Measurements from ENCODE around the gene DDX47. TPM values are rescaled to one million over a fixed set of nuclear protein-coding genes. Genes with fewer than 3 reads are reported as not detected.
"Not testable (repeated sequence)": the region's sequence is repeated elsewhere in the genome, so short reads cannot be mapped to it uniquely, and the experiment has no call there.

The DDX47 gene
- total RNA-seq, 2 donors from 2014 or later = 135 to 141 TPM

DNA sequence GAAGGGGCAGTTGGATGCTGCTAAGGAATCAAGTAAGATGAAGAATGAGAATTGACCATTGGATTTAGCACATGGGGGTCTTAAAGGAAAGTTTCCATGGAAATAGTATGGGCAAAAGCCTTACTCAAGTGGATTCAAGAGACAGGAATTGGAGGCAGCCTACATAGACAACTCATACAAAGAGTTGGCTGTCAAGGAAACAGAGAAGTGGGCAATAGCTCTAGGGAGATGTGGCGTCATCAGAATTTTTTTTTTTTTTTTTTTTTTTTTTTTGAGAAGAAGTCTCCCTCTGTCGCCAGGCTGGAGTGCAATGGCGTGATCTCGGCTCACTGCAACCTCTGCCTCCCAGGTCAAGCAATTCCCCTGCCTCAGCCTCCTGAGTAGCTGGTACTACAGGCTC, 11.5 kb upstream of the DDX47 start:
- not testable (repeated sequence) for H3K36me3 Mint-ChIP-seq (ENCODE audit: low read depth); ATAC-seq; H3K27me3 Mint-ChIP-seq; H3K4me3 Mint-ChIP-seq; H3K9me3 ChIP-seq (ENCODE audit: control insufficient read depth, low read length, poor library complexity, severe bottlenecking); DNase-seq
- peaks cover 32% of the 10 kb centered on the region for H3K4me1 Mint-ChIP-seq
- peak overlapping the region; percentile 83 for H3K27ac Mint-ChIP-seq

- ATAC-seq (peak; percentile 49), DNase-seq (no peak)
- H3K4me1 Mint-ChIP-seq = peaks cover 40% of the 10 kb centered on the region
Observed at GRCh38 chr12:12803186-12803585, 10.0 kb upstream of the DDX47 start.

DNA sequence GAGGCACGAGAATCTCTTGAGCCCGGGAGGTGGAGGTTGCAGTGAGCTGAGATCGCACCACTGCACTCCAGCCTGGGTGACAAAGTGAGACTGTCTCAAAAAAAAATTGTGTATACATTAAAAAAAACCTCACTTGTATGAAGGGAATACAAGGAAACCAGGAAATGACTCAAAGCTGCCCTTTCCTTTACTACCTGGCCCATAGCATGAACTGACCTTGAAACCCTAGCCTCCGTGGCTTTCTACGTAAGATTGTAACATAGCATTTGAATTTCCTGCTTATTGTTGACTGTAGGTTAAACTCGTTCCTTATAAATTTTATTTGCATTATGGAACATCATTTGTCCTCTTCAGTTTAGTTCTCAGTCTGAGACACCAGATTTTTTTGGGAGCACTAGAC, 9.1 kb upstream of the DDX47 start:
- ATAC-seq = no peak
- Mint-ChIP-seq H3K4me1 (peaks cover 48% of the 10 kb centered on the region), H3K27me3 (no peaks in the 10 kb centered on the region), H3K27ac (peak overlapping the region; percentile 99), H3K4me3 (no peak overlapping the region), H3K36me3 (ENCODE audit: low read depth) (no peaks in the 10 kb centered on the region)
- no peak for DNase-seq
- H3K9me3 ChIP-seq (ENCODE audit: control insufficient read depth, low read length, poor library complexity, severe bottlenecking) = no peaks in the 10 kb centered on the region

More at GRCh38 chr12:12803186-12803585, 10.0 kb upstream of the DDX47 start:
- H3K9me3 ChIP-seq (ENCODE audit: control insufficient read depth, low read length, poor library complexity, severe bottlenecking) = no peaks in the 10 kb centered on the region
- peak overlapping the region; percentile 99 for H3K27ac Mint-ChIP-seq
- H3K4me3 Mint-ChIP-seq = no peak overlapping the region
- H3K27me3 Mint-ChIP-seq = no peaks in the 10 kb centered on the region
- no peaks in the 10 kb centered on the region for H3K36me3 Mint-ChIP-seq (ENCODE audit: low read depth)

DNA sequence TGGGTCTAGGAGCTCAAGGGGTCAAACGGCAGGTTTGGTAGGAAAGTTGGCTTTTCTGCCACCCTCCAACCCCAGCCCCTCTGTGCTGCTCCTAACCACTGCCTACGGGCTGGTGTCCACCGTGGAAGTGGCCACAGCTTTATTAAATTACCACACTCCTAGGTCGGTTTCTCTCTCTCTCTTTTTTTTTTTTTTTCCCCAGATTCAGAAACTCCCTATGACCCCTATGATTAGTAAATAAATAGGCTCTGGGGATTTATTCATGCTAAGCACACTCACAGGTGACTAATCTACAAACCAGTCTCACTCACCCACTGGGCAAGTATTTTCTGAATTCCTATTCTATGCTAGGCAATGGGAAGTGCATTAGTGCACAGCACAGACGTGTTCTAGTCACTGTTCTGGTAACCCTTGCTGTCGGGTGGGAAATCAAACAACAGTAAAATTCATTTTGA, 8.7 kb upstream of the DDX47 start:
- no peaks in the 10 kb centered on the region for H3K9me3 ChIP-seq (ENCODE audit: control insufficient read depth, low read length, poor library complexity, severe bottlenecking)
- H3K27ac Mint-ChIP-seq = peak overlapping the region; percentile 99
- no peak for DNase-seq
- no peaks in the 10 kb centered on the region for H3K36me3 Mint-ChIP-seq (ENCODE audit: low read depth)
- no peak for ATAC-seq
- no peak overlapping the region for H3K4me3 Mint-ChIP-seq
- no peaks in the 10 kb centered on the region for H3K27me3 Mint-ChIP-seq
- peaks cover 49% of the 10 kb centered on the region for H3K4me1 Mint-ChIP-seq

DNA sequence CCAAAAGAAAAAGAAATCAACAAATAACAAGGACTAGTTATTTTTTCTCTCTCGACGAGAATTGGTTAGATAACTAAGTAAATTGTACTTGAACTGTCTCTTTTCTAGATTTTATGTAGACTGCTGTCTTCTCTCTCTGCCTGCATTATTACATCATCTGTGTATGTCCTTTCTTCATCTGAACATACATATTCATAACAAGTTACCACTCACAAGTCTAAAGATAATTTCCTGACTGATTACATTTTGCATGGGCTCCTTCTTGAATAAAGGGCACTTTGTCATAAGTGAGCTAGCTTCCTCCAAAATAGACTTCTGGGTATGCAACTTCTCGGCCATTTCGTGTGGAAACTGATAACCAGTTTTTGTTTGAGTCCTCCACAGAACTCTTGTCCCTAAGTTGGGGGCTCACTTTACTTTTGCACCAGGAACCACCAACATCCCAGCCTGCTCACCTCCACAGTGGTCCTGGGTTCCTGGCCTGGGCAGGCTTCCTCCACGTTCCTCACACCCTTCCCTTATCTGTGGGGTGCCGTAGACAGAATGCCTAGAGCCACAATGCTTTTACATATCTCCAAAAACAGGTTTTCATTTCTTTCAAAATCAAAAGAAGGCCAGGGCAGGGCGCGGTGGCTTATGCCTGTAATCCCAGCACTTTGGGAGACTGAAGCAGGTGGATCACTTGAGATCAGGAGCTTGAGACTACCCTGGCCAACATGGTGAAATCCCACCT, 6.2 kb upstream of the DDX47 start:
- ATAC-seq = no peak
- Mint-ChIP-seq H3K36me3 (ENCODE audit: low read depth) (no peaks in the 10 kb centered on the region), H3K27ac (peak overlapping the region; percentile 99), H3K4me3 (no peak overlapping the region), H3K4me1 (peaks cover 46% of the 10 kb centered on the region), H3K27me3 (no peaks in the 10 kb centered on the region)
- no peaks in the 10 kb centered on the region for H3K9me3 ChIP-seq (ENCODE audit: control insufficient read depth, low read length, poor library complexity, severe bottlenecking)
- DNase-seq = no peak

GRCh38 chr12:12807517-12807903, 5.6 kb upstream of the DDX47 start:
- DNase-seq; H3K9me3 ChIP-seq (ENCODE audit: control insufficient read depth, low read length, poor library complexity, severe bottlenecking); H3K4me3 Mint-ChIP-seq; ATAC-seq; H3K36me3 Mint-ChIP-seq (ENCODE audit: low read depth); H3K27me3 Mint-ChIP-seq: not testable (repeated sequence)
- Mint-ChIP-seq H3K27ac (peak overlapping the region; percentile 99), H3K4me1 (peaks cover 41% of the 10 kb centered on the region)

DNA sequence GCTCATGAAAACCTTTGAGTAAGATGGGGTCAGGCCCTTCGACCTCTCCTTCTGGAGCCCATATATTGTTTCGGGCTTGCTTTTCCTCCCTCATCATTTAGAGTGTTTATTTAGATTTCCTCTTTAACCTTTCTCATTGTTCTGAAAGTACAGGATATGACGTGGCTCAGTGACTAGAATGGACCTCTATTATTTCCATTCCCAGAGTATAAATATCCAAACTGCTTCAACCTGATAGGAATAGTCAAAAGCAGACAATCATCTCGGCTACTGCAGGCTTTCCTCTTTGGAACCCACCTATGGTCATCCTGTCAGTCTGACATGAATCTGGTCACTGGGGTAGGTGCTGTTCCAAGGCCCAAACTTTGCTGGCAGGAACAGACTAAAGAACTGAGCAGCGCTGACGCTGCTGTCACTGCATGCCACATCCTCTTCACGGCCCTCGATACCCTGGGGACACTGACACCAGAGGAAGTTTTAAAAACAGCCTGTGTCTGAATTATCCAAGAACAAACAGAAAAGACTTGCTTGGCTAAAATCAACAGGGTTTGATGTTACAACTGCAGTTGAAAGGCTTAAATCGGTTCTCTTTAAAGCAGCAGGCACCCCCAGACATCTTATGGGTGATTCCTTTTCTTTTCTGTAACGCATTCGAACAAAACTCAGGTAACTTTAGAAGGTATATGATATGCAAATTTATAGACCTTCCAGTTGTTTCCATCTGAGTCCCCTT, 5.0 kb upstream of the DDX47 start:
- Mint-ChIP-seq H3K36me3 (ENCODE audit: low read depth) (peaks cover under 1% of the 10 kb centered on the region), H3K4me1 (peaks cover 41% of the 10 kb centered on the region), H3K27me3 (no peaks in the 10 kb centered on the region), H3K4me3 (peak overlapping the region; percentile 84), H3K27ac (peak overlapping the region; percentile 99)
- ATAC-seq (peak; percentile 79), DNase-seq (peak; percentile 21 to 36 (median 26))
- H3K9me3 ChIP-seq (ENCODE audit: control insufficient read depth, low read length, poor library complexity, severe bottlenecking) = no peaks in the 10 kb centered on the region

DNA sequence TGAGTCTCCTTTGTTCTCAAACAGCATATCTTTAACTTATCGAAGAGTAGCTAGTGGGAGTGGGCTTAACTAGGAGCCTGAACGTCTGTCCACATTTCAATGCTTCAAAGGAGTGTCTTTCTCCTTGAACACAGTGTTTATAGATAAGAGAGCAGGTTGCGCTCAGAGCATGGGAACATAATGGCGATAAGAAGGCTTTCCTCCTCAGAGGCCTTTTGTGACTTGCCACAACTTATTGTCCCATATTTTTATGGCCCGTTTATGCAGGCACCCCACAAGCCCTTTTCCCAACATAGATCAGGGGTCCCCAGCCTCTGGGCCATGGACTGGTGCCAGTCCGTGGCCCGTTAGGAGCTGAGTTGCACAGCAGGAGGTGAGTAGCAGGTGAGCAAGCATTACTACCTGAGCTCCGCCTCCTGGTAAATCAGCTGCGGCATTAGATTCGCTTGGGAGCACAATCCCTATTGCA, 2.6 kb upstream of the DDX47 start:
- Mint-ChIP-seq H3K27ac (no peak overlapping the region), H3K27me3 (no peaks in the 10 kb centered on the region), H3K36me3 (ENCODE audit: low read depth) (peaks cover 5% of the 10 kb centered on the region), H3K4me3 (no peak overlapping the region), H3K4me1 (peaks cover 49% of the 10 kb centered on the region)
- H3K9me3 ChIP-seq (ENCODE audit: control insufficient read depth, low read length, poor library complexity, severe bottlenecking) = no peaks in the 10 kb centered on the region
- DNase-seq (no peak), ATAC-seq (no peak)

GRCh38 chr12:12811343-12811742, 1.8 kb upstream of the DDX47 start:
- H3K9me3 ChIP-seq (ENCODE audit: control insufficient read depth, low read length, poor library complexity, severe bottlenecking) = no peaks in the 10 kb centered on the region
- DNase-seq (no peak), ATAC-seq (no peak)
- no peaks in the 10 kb centered on the region for H3K27me3 Mint-ChIP-seq
- no peak overlapping the region for H3K27ac Mint-ChIP-seq
- no peak overlapping the region for H3K4me3 Mint-ChIP-seq
- peaks cover 13% of the 10 kb centered on the region for H3K36me3 Mint-ChIP-seq (ENCODE audit: low read depth)
- peaks cover 56% of the 10 kb centered on the region for H3K4me1 Mint-ChIP-seq

- no peak for DNase-seq
- Mint-ChIP-seq H3K27ac (no peak overlapping the region), H3K27me3 (no peaks in the 10 kb centered on the region), H3K36me3 (ENCODE audit: low read depth) (peaks cover 14% of the 10 kb centered on the region), H3K4me3 (no peak overlapping the region), H3K4me1 (peaks cover 53% of the 10 kb centered on the region)
- no peaks in the 10 kb centered on the region for H3K9me3 ChIP-seq (ENCODE audit: control insufficient read depth, low read length, poor library complexity, severe bottlenecking)
- ATAC-seq = no peak
Observed at GRCh38 chr12:12812174-12812573, 972 bp upstream of the DDX47 start.

DNA sequence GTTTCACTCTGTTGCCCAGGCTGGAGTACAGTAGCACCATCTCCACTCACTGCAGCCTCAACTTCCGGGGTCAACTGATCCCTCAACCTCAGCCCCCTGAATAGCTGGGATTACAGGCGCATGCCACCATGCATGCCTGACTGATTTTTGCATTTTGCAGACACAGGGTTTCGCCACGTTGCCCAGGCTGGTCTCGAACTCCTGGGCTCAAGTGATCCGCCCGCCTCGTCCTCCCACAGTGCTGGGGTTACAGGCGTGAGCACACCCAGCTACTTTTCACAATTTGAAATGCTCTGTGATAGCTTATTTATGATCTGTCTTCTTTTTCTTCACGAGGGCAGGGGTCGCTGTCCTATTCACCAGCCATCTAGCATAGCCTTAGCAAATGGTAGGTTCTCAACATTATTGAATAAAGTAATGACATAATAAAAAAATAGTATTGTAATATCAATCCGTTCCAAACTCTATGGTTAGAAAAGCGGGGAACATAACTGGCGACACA, 477 bp upstream of the DDX47 start:
- Mint-ChIP-seq H3K4me3 (peak overlapping the region; percentile 97), H3K27ac (peak overlapping the region; percentile 97), H3K4me1 (peaks cover 49% of the 10 kb centered on the region), H3K36me3 (ENCODE audit: low read depth) (peaks cover 14% of the 10 kb centered on the region), H3K27me3 (no peaks in the 10 kb centered on the region)
- ATAC-seq (no peak), DNase-seq (no peak)
- H3K9me3 ChIP-seq (ENCODE audit: control insufficient read depth, low read length, poor library complexity, severe bottlenecking) = no peaks in the 10 kb centered on the region

DNA sequence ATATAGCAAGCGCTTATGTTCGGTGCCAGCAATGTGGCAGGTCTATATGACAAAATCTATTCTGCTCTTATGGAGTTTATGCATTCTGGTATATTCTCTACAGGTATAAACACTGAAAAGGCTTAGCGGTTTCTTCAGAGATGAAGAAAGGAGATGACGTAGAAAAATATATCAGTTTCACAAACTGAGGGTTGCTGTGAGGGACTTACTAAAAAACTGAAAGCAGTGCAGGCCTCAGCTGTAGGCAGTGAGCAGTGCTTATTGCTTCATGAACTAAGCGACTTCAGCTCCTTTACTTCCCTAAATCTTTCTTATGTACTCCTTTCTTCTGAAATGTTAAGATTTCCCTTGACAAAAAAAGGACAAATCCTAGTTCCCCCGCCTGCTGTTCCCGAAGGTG, 4.5 kb downstream of the DDX47 start:
- ATAC-seq = no peak
- H3K27me3 Mint-ChIP-seq = no peaks in the 10 kb centered on the region
- H3K27ac Mint-ChIP-seq = no peak overlapping the region
- no peaks in the 10 kb centered on the region for H3K9me3 ChIP-seq (ENCODE audit: control insufficient read depth, low read length, poor library complexity, severe bottlenecking)
- peaks cover 26% of the 10 kb centered on the region for H3K36me3 Mint-ChIP-seq (ENCODE audit: low read depth)
- peaks cover 57% of the 10 kb centered on the region for H3K4me1 Mint-ChIP-seq
- no peak for DNase-seq
- no peak overlapping the region for H3K4me3 Mint-ChIP-seq

GRCh38 chr12:12818701-12819100, 5.6 kb downstream of the DDX47 start:
- Mint-ChIP-seq H3K4me1 (peaks cover 47% of the 10 kb centered on the region), H3K4me3 (no peak overlapping the region), H3K27me3 (no peaks in the 10 kb centered on the region), H3K36me3 (ENCODE audit: low read depth) (peaks cover 27% of the 10 kb centered on the region), H3K27ac (peak overlapping the region; percentile 59)
- ATAC-seq (no peak), DNase-seq (no peak)
- no peaks in the 10 kb centered on the region for H3K9me3 ChIP-seq (ENCODE audit: control insufficient read depth, low read length, poor library complexity, severe bottlenecking)

Data from T-helper 17 cell (primary cell).